Measurements from ENCODE around the gene ETFRF1.

ETFRF1 gene

DNA sequence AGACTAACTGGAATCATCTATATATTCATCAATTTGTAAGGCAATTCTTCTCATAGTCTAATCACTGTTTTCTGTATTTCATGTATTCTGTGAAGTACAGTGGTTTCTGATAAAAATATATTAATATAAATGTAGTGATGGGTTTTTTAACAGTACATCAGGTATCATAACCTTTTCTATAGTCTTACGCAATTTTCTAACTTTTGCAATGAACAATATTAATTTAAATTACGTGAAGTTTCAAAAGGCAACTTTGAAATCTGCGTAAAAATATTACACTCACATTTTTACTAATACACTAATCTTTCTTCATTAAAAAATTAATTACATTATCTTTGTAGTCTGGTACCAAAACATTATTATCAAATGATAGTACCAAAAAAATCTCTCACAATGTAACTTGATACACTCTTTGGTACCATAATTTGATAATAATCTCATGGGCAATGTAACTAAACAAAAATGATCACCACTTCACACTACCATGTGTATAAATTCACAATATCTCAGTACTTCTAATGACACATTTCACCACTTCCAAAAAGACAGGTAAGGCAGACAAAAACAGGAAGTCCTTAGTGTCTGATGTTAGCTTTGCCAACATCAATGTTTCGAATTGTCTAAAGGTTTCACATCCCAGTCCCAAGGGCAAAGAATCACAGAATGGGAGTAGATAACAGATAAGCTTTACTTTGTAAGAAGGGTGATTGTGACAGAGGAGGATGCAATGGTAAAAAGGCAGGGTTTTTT, 8.8 kb upstream of the ETFRF1 start:
- FAIRE-seq (peak; percentile 43), DNase-seq (ENCODE audit: insufficient read length, low spot score) (no peak)
- TF ChIP-seq POU2F2 (IDR thresholded peaks at IDR 0.05; ENCODE audit: low read depth, low read length) = no peak
- TF ChIP-seq TAF1 (IDR thresholded peaks at IDR 0.05; ENCODE audit: low read depth, low read length) = no peak
- no peak for TF ChIP-seq PAX5 (IDR thresholded peaks at IDR 0.05; ENCODE audit: insufficient read depth, low read length, severe bottlenecking)
- peak; percentile 94 for TF ChIP-seq SPI1 (IDR thresholded peaks at IDR 0.05; ENCODE audit: low read depth, low read length)

GRCh38 chr12:25186788-25187402, 8.1 kb upstream of the ETFRF1 start:
- DNase-seq (ENCODE audit: insufficient read length, low spot score) (no peak), FAIRE-seq (peak; percentile 85)
- no peak for TF ChIP-seq POLR2AphosphoS5 (IDR thresholded peaks at IDR 0.05; ENCODE audit: low read depth, low read length)
- TF ChIP-seq POLR2A (IDR thresholded peaks at IDR 0.05; ENCODE audit: low read depth, low read length) = no peak
- TF ChIP-seq SPI1 (IDR thresholded peaks at IDR 0.05; ENCODE audit: low read depth, low read length) = no peak
- TF ChIP-seq POU2F2 (IDR thresholded peaks at IDR 0.05; ENCODE audit: low read depth, low read length) = no peak
- no peak for TF ChIP-seq PAX5 (IDR thresholded peaks at IDR 0.05; ENCODE audit: insufficient read depth, low read length, severe bottlenecking)
- TF ChIP-seq TAF1 (IDR thresholded peaks at IDR 0.05; ENCODE audit: low read depth, low read length) = no peak

DNA sequence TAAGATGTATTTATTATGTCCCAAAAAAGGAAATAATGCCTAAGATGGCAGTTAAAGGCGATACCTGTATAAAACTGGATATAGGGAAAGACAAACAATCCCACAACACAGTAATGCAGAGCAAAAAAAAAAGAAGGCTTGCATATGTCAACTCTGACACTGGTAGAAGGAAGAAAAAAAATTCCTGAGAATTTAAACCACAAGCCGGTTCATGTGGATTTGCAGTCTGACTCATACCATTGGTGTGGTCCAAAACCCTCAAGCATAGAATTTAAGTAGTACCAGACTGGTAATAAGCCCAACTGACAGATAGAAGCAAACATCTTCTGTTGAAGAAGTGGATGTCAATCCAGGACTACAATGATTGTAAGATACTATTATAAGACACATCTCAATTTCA, 7.3 kb upstream of the ETFRF1 start:
- DNase-seq (ENCODE audit: insufficient read length, low spot score) (no peak), FAIRE-seq (no peak)
- TF ChIP-seq PAX5 (IDR thresholded peaks at IDR 0.05; ENCODE audit: insufficient read depth, low read length, severe bottlenecking) (no peak), SPI1 (IDR thresholded peaks at IDR 0.05; ENCODE audit: low read depth, low read length) (no peak), POLR2AphosphoS5 (IDR thresholded peaks at IDR 0.05; ENCODE audit: low read depth, low read length) (no peak), TAF1 (IDR thresholded peaks at IDR 0.05; ENCODE audit: low read depth, low read length) (no peak), POLR2A (IDR thresholded peaks at IDR 0.05; ENCODE audit: low read depth, low read length) (no peak), POU2F2 (IDR thresholded peaks at IDR 0.05; ENCODE audit: low read depth, low read length) (no peak)

DNA sequence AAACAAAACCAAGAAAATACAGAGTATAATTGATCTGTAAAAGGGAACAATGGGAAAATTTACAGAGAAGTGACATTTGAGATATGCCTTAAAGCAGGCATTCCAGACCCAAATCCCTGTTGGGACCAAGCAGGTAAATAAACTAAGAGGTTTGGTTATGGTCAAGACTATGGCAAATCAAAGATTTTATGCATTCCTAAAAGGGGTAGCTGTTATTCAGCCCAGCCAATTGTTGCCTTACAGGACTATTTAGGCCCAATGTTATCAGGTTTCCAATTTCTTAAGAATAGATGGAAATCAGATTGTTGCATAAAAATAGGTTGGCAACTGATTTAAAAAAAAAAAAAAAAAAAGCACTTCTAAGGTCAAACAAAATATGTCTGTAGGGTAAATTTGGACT, 5.4 kb upstream of the ETFRF1 start:
- DNase-seq (ENCODE audit: insufficient read length, low spot score) (no peak), FAIRE-seq (no peak)
- TF ChIP-seq POLR2AphosphoS5 (IDR thresholded peaks at IDR 0.05; ENCODE audit: low read depth, low read length) (no peak), SPI1 (IDR thresholded peaks at IDR 0.05; ENCODE audit: low read depth, low read length) (no peak), TAF1 (IDR thresholded peaks at IDR 0.05; ENCODE audit: low read depth, low read length) (no peak), POU2F2 (IDR thresholded peaks at IDR 0.05; ENCODE audit: low read depth, low read length) (no peak), PAX5 (IDR thresholded peaks at IDR 0.05; ENCODE audit: insufficient read depth, low read length, severe bottlenecking) (no peak), POLR2A (IDR thresholded peaks at IDR 0.05; ENCODE audit: low read depth, low read length) (no peak)

DNA sequence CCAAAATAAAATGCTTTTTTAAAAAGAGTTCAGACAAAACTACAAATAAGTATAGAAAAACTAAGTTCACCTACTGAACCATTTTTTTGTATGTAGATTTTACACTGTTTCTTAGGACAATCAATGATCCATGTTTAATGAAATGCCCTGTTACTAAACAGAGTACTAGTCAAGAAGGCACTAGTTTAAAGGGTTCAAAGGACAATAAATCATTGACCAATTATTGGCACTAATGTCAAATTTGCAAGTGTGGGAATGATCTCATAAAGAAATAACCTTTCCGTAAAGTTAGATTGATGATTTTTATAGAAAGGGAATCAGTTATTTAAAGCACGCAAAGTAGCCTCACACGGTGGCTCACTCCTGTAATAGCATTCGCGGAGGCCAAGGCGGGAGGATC, 4.2 kb upstream of the ETFRF1 start:
- TF ChIP-seq SPI1 (IDR thresholded peaks at IDR 0.05; ENCODE audit: low read depth, low read length) = no peak
- no peak for TF ChIP-seq POU2F2 (IDR thresholded peaks at IDR 0.05; ENCODE audit: low read depth, low read length)
- TF ChIP-seq POLR2AphosphoS5 (IDR thresholded peaks at IDR 0.05; ENCODE audit: low read depth, low read length) = no peak
- TF ChIP-seq POLR2A (IDR thresholded peaks at IDR 0.05; ENCODE audit: low read depth, low read length) = no peak
- TF ChIP-seq PAX5 (IDR thresholded peaks at IDR 0.05; ENCODE audit: insufficient read depth, low read length, severe bottlenecking) = no peak
- no peak for TF ChIP-seq TAF1 (IDR thresholded peaks at IDR 0.05; ENCODE audit: low read depth, low read length)
- DNase-seq (ENCODE audit: insufficient read length, low spot score) (no peak), FAIRE-seq (no peak)

DNA sequence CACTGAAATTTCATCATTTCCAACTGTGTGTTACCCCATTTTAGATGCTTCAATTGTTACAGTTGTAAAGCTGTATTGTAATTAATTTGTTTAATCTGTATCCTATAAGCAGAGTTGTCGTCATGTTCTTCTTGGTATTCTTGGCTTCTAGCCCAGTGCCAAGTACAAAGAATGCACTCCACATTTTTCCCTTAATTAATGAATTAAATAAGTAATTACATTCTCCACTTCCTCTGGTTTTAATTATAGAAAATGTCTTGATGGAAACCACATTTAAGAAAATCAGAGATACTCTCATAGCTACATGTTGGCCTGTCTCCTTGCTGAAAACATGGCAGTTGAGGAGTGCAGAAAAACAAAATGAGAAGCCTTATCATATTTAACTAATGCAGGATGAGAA, 823 bp upstream of the ETFRF1 start:
- no peak for FAIRE-seq
- TF ChIP-seq POLR2AphosphoS5 (IDR thresholded peaks at IDR 0.05; ENCODE audit: low read depth, low read length) (no peak), SPI1 (IDR thresholded peaks at IDR 0.05; ENCODE audit: low read depth, low read length) (no peak), POLR2A (IDR thresholded peaks at IDR 0.05; ENCODE audit: low read depth, low read length) (no peak), TAF1 (IDR thresholded peaks at IDR 0.05; ENCODE audit: low read depth, low read length) (no peak), PAX5 (IDR thresholded peaks at IDR 0.05; ENCODE audit: insufficient read depth, low read length, severe bottlenecking) (no peak), POU2F2 (IDR thresholded peaks at IDR 0.05; ENCODE audit: low read depth, low read length) (no peak)
- DNase-seq (ENCODE audit: insufficient read length, low spot score) = no peak

GRCh38 chr12:25194722-25195055, 348 bp upstream of the ETFRF1 start:
- DNase-seq (ENCODE audit: insufficient read length, low spot score) (no peak), FAIRE-seq (no peak)
- TF ChIP-seq POLR2AphosphoS5 (IDR thresholded peaks at IDR 0.05; ENCODE audit: low read depth, low read length) (no peak), SPI1 (IDR thresholded peaks at IDR 0.05; ENCODE audit: low read depth, low read length) (no peak), PAX5 (IDR thresholded peaks at IDR 0.05; ENCODE audit: insufficient read depth, low read length, severe bottlenecking) (no peak), POLR2A (IDR thresholded peaks at IDR 0.05; ENCODE audit: low read depth, low read length) (no peak), TAF1 (IDR thresholded peaks at IDR 0.05; ENCODE audit: low read depth, low read length) (no peak), POU2F2 (IDR thresholded peaks at IDR 0.05; ENCODE audit: low read depth, low read length) (no peak)

- TF ChIP-seq POU2F2 (IDR thresholded peaks at IDR 0.05; ENCODE audit: low read depth, low read length) (no peak), PAX5 (IDR thresholded peaks at IDR 0.05; ENCODE audit: insufficient read depth, low read length, severe bottlenecking) (no peak), SPI1 (IDR thresholded peaks at IDR 0.05; ENCODE audit: low read depth, low read length) (no peak)
- DNase-seq (ENCODE audit: insufficient read length, low spot score) = no peak
- FAIRE-seq = no peak
Observed at GRCh38 chr12:25197608-25198007, 2.6 kb downstream of the ETFRF1 start.

DNA sequence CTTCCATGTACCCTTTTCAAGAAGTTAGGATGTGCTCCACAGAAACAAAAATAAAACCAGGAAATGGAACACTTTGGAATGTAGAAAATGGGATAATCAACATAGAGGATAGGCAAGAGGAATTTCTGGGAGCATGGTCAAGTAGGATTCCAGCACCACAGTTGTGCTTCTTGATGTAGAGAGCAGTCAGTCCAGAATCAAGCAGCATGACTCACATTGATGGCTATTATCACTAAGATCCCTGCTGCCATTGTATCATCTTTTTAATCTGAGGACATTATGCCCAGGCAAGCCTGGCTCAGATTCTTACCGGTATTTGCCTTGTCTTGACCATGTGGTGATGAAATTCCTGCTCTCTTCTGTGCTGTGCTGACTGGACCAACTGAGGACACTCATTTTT, 5.7 kb downstream of the ETFRF1 start:
- DNase-seq (ENCODE audit: insufficient read length, low spot score) (no peak), FAIRE-seq (peak; percentile 61)
- TF ChIP-seq POLR2A (IDR thresholded peaks at IDR 0.05; ENCODE audit: low read depth, low read length) (no peak), POU2F2 (IDR thresholded peaks at IDR 0.05; ENCODE audit: low read depth, low read length) (no peak), SPI1 (IDR thresholded peaks at IDR 0.05; ENCODE audit: low read depth, low read length) (no peak), PAX5 (IDR thresholded peaks at IDR 0.05; ENCODE audit: insufficient read depth, low read length, severe bottlenecking) (no peak), TAF1 (IDR thresholded peaks at IDR 0.05; ENCODE audit: low read depth, low read length) (no peak)

DNA sequence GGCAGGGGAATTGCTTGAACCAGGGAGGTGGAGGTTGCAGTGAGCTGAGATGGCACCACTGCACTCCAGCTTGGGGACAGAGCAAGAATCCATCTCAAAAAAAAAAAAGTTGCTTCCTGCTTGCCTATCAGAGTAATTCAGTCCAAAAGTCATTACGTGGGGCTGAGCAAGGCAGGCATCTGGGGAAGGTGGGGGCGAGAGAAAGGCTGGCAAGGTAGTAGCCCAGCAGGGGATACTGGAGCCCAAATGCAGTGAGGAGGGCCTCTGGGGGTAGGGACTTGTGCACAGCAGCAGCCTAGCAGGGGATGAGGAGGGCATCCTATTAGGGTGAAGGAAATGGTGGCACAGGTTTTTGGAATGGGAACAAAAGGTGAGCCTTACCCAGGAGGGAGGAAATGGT, 7.1 kb downstream of the ETFRF1 start:
- TF ChIP-seq POLR2AphosphoS5 (IDR thresholded peaks at IDR 0.05; ENCODE audit: low read depth, low read length) (no peak), TAF1 (IDR thresholded peaks at IDR 0.05; ENCODE audit: low read depth, low read length) (no peak), PAX5 (IDR thresholded peaks at IDR 0.05; ENCODE audit: insufficient read depth, low read length, severe bottlenecking) (no peak), POU2F2 (IDR thresholded peaks at IDR 0.05; ENCODE audit: low read depth, low read length) (no peak), POLR2A (IDR thresholded peaks at IDR 0.05; ENCODE audit: low read depth, low read length) (no peak)
- FAIRE-seq (no peak), DNase-seq (ENCODE audit: insufficient read length, low spot score) (no peak)
